Kidney (tissue), 14 donors: ENCODE measurements around the gene MYLK. TPM values are rescaled to one million over a fixed set of nuclear protein-coding genes. Genes with fewer than 3 reads are reported as not detected.

Experiments
- DNase-seq, 5 donors: peaks; one replicate each; pipeline ENCODE4 v3.0.0-alpha.2; 2013 to 2020
- FAIRE-seq: peaks from 2 replicates; lab custom pipeline; 2012; peaks lifted over from hg19 to GRCh38; lab: Jason Lieb, UNC
- H3K27ac ChIP-seq, 2 donors: one replicate each; pipeline ENCODE4 v1.7.0; 2013; ENCODE audit warnings: low read depth in 2 of 2, low read length in 2 of 2, inconsistent platforms in 1 of 2
- H3K27me3 ChIP-seq: one replicate; pipeline ENCODE4 v1.7.1; 2013; ENCODE audit warnings: low read length, inconsistent platforms; ENCODE audit not compliant: control insufficient read depth, insufficient read depth
- H3K36me3 ChIP-seq, 3 donors: one replicate each; pipeline versions ENCODE4 v1.7.0 to v1.7.1; 2013; ENCODE audit warnings: low read length in 3 of 3, control low read depth in 1 of 3, inconsistent platforms in 1 of 3; ENCODE audit not compliant: insufficient read depth in 3 of 3, control insufficient read depth in 2 of 3
- H3K4me1 ChIP-seq, 3 donors: one replicate each; pipeline versions ENCODE4 v1.7.0 to v1.7.1; 2013; ENCODE audit warnings: low read length in 3 of 3, inconsistent platforms in 1 of 3, low read depth in 1 of 3; ENCODE audit not compliant: control insufficient read depth in 2 of 3, insufficient read depth in 2 of 3
- H3K4me3 ChIP-seq, 3 donors: one replicate each; pipeline versions ENCODE4 v1.7.0 to v1.8.1; 2013; ENCODE audit warnings: low read length in 3 of 3, control low read depth in 1 of 3, inconsistent platforms in 1 of 3
- H3K9ac ChIP-seq, 3 donors: one replicate each; pipeline versions ENCODE4 v1.7.0 to v1.7.1; 2013; ENCODE audit warnings: low read length in 3 of 3, control low read depth in 1 of 3, inconsistent platforms in 1 of 3
- H3K9me3 ChIP-seq, 3 donors: one replicate each; pipeline versions ENCODE4 v1.7.0 to v1.7.1; 2013; ENCODE audit warnings: low read length in 3 of 3, control low read depth in 1 of 3, inconsistent platforms in 1 of 3; ENCODE audit not compliant: control insufficient read depth in 2 of 3, insufficient read depth in 1 of 3
- CTCF ChIP-seq: IDR thresholded peaks from 3 replicates; pipeline ENCODE4 v1.5.1; 2012; ENCODE audit warnings: mild to moderate bottlenecking, moderate library complexity, borderline replicate concordance; ENCODE audit not compliant: insufficient read depth; ENCODE audit errors: extremely low read depth
- intact Hi-C: fragments of 100-400 bp; cut with DNase I; formaldehyde crosslinking; loops from one replicate; pipeline ENCODE4 v1.11.1; 2022
- polyA plus RNA-seq: library from polyadenylated mRNA; stranded (reverse); fragments of 350-450 nt; fragmentation: Illumina TruSeq; extraction: RNeasy Lipid Tissue Mini Kit (QIAGEN cat#74804); gene quantifications from one replicate; pipeline ENCODE4 v1.2.3, GENCODE V29; 2014; ENCODE audit warnings: low read depth, low replicate concordance; ENCODE audit not compliant: insufficient read depth
- total RNA-seq: library from RNA; stranded (reverse); fragmentation: NEBNext Ultra II Directional; extraction: Animal tissue kit (Norgen Biotek cat#: 25700); gene quantifications from one replicate; pipeline ENCODE4 v1.2.1, GENCODE V29; 2021
- donor health status: control.
- donor health status: control.
- donor health status: control.
- donor health status: control.
- donor health status: control.
- donor health status: DM: yes; HTN: yes; CAD: no.
- donor health status: Normal renal cell carcinoma (clear cell type).

Gene MYLK
- total and polyA plus RNA-seq, 2 donors from 2014 or later = 25.3 to 164 TPM

GRCh38 chr3:123657568-123657967 lies 226.6 kb downstream of the MYLK start:
- FAIRE-seq (no peak), DNase-seq (peak in 2 of 5 donors; percentile 31 to 49)
- Histone ChIP-seq H3K27me3 (no peaks in the 10 kb centered on the region), H3K4me3 (no peak overlapping the region), H3K9ac (peak overlapping the region in 1 of 3 donors; percentile 47), H3K27ac (peak overlapping the region; percentile 83 to 89), H3K4me1 (peaks cover 11 to 74% (median 64%) of the 10 kb centered on the region in 3 donors), H3K36me3 (peaks cover 2 to 36% (median 6%) of the 10 kb centered on the region in 3 donors), H3K9me3 (no peaks in the 10 kb centered on the region)
- TF ChIP-seq CTCF = no peak
- intact Hi-C loops = no loop called here

GRCh38 chr3:123657111-123657510 lies 227.0 kb downstream of the MYLK start:
- Histone ChIP-seq H3K9ac (no peak overlapping the region), H3K36me3 (peaks cover 2 to 36% (median 6%) of the 10 kb centered on the region in 3 donors), H3K4me3 (no peak overlapping the region), H3K27ac (peak overlapping the region; percentile 76 to 89), H3K4me1 (peaks cover 11 to 72% (median 65%) of the 10 kb centered on the region in 3 donors), H3K27me3 (no peaks in the 10 kb centered on the region), H3K9me3 (no peaks in the 10 kb centered on the region)
- DNase-seq (peak in 1 of 5 donors; percentile 41), FAIRE-seq (no peak)
- no peak for TF ChIP-seq CTCF
- intact Hi-C loops = no loop called here

- H3K4me1 ChIP-seq = peaks cover 11 to 68% (median 61%) of the 10 kb centered on the region in 3 donors
- H3K36me3 ChIP-seq = peaks cover 2 to 36% (median 7%) of the 10 kb centered on the region in 3 donors
- no peaks in the 10 kb centered on the region for H3K27me3 ChIP-seq
- intact Hi-C loops = no loop called here
- DNase-seq (peak in 1 of 5 donors; percentile 20), FAIRE-seq (no peak)
- no peak overlapping the region for H3K4me3 ChIP-seq
- no peaks in the 10 kb centered on the region for H3K9me3 ChIP-seq
- no peak overlapping the region for H3K9ac ChIP-seq
- H3K27ac ChIP-seq = peak overlapping the region; percentile 76 to 89
- no peak for TF ChIP-seq CTCF
Observed at GRCh38 chr3:123656691-123657090, 227.4 kb downstream of the MYLK start.

GRCh38 chr3:123656274-123656673 lies 227.9 kb downstream of the MYLK start:
- Histone ChIP-seq H3K27me3 (no peaks in the 10 kb centered on the region), H3K36me3 (peaks cover 2 to 36% (median 12%) of the 10 kb centered on the region in 3 donors), H3K27ac (peak overlapping the region; percentile 20 to 89), H3K4me1 (peaks cover 8 to 63% (median 56%) of the 10 kb centered on the region in 3 donors), H3K9ac (no peak overlapping the region), H3K4me3 (no peak overlapping the region), H3K9me3 (no peaks in the 10 kb centered on the region)
- TF ChIP-seq CTCF = no peak
- FAIRE-seq (no peak), DNase-seq (no peak)
- intact Hi-C loops = no loop called here
